Body of pancreas (tissue), 4 donors: ENCODE results near the gene SLC30A3. TPM values are rescaled to one million over a fixed set of nuclear protein-coding genes. Genes with fewer than 3 reads are reported as not detected.

Experiments
- ATAC-seq: fragments of 150-250 bp; one replicate; pipeline ENCODE4 v1.9.1; 2016
- DNase-seq, 4 donors: peaks; one replicate each; pipeline ENCODE4 v3.0.0-alpha.2; 2019
- H3K27ac ChIP-seq, 4 donors: fragments of 200-600 bp; sonication (generic); 1 replicate in 3 of 4; 2 replicates in 1 of 4; pipeline versions ENCODE4 v1.5.1 to v1.6.1; 2016 to 2019; ENCODE audit warnings: mild to moderate bottlenecking in 1 of 4, mixed read lengths in 1 of 4, moderate library complexity in 1 of 4
- H3K27me3 ChIP-seq, 2 donors: fragments of 200-600 bp; sonication (generic); one replicate each; pipeline ENCODE4 v1.6.0; 2016; ENCODE audit warnings: mild to moderate bottlenecking in 1 of 2
- H3K36me3 ChIP-seq, 2 donors: fragments of 200-600 bp; sonication (generic); replicated peaks in 1 of 2; 2 replicates each; pipeline ENCODE4 v1.5.1; 2016; ENCODE audit warnings: low read depth in 2 of 2; ENCODE audit not compliant: insufficient read depth in 1 of 2
- H3K4me1 ChIP-seq: fragments of 200-600 bp; sonication (generic); one replicate; pipeline ENCODE4 v1.6.0; 2016
- H3K4me3 ChIP-seq, 2 donors: fragments of 200-600 bp; sonication (generic); 1 replicate in 1 of 2; 2 replicates in 1 of 2; pipeline ENCODE4 v1.5.1; 2016 to 2019
- H3K9me3 ChIP-seq, 3 donors: fragments of 200-600 bp; sonication (generic); 1 replicate in 2 of 3; 2 replicates in 1 of 3; pipeline ENCODE4 v1.5.1; 2016
- POLR2A ChIP-seq, 3 donors: fragments of 450-650 bp; IDR thresholded peaks; one replicate each; pipeline ENCODE4 v1.6.1; 2016; ENCODE audit warnings: antibody characterized with exemption in 3 of 3, mild to moderate bottlenecking in 2 of 3
- WGBS, 2 donors: methylation state at CpG; one replicate each; pipeline ENCODE4 v1.1.5; 2017; 5-methylcytosine and 5-hydroxymethylcytosine counted together
- intact Hi-C: fragments of 100-400 bp; cut with DNase I; formaldehyde crosslinking; loops from one replicate; pipeline ENCODE4 v1.15.1; 2023
- total RNA-seq, 2 donors: library from RNA; depleted of rRNA; stranded (reverse); fragments of >200 nt; gene quantifications; one replicate each; pipeline ENCODE4 v1.1.0, GENCODE V29; 2016
- TF ChIP-seq, protein P1 (sequence below), 7 experiments: fragments of 450-650 bp in 4 of 7; fragments of 200-600 bp in 3 of 7; sonication (generic) in 3 of 7; IDR thresholded peaks; one replicate each; pipeline ENCODE4 v1.5.1; 2016 to 2019; ENCODE audit warnings: antibody characterized with exemption in 7 of 7

Gene SLC30A3
- total RNA-seq, 2 donors from 2014 or later = not detected

DNA sequence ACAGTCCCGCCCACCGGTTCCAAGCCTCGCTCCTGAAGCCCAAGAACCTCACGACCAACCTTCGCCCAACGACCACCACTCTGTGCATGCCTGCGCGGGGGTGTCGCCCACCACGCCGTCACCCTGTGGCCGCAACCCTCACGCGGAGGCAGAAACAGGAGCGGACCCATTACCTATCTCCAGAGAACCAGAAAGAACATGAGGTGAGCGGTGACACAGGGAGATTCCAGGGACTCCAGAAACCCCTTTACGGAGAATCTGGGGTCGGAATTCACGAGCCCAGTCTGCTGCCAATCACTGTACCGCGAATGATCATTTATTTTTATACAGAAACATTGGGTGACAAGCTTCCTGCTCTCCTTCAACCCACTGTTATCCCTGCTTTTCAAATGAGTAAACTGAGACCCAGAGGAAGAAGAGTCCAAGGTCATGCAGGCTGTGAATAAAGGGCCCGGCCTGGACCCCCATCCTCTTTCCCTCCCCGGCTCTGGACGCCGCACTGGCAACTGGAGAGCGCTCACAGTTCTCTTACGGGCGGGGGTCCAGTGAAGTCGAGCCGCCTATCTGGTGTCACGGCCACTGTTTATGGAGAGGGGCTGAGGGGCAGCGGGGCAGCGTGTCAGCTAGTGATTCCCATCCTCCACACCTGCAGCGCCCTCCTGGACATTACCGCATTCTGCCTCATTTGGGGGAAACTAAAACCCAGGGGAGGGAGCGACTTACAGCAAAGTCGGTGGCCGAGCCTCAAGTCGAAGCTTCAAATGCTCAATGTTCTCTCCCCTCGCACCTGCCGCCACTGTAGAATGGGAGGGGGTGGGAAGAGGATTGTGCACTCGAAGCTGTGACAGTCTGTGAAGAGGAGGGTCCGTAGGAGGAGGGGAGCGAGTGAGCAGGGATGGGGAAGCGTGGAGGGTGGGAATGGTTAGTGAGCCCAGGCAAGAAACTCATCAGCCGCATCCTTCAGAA lies 723 bp upstream of the SLC30A3 start:
- no peak for ATAC-seq
- intact Hi-C loops = no loop called here

DNA sequence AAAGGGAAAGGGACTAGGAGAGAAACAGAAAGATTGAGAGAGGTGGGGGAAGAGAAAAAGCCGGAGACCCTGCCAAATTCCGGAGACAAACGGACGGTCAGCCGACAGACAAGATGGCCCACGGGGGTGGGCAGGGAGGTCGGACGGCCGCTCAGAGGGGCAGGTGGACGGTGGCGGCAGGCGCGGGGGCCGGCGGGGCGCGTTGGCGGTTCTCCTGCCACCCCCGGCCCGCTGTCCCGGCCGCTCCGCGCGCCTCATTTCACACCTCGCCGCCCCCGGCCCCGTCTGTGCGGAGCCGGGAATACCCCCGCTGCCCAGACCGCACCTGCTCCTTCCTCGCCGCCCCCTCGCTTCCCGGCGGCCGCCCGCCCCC lies 935 bp downstream of the SLC30A3 start:
- no peaks in the 10 kb centered on the region for H3K36me3 ChIP-seq
- DNase-seq = no peak
- H3K4me3 ChIP-seq = no peak overlapping the region
- no peak for TF ChIP-seq POLR2A (IDR thresholded peaks at IDR 0.05)
- TF ChIP-seq, protein P1, sequence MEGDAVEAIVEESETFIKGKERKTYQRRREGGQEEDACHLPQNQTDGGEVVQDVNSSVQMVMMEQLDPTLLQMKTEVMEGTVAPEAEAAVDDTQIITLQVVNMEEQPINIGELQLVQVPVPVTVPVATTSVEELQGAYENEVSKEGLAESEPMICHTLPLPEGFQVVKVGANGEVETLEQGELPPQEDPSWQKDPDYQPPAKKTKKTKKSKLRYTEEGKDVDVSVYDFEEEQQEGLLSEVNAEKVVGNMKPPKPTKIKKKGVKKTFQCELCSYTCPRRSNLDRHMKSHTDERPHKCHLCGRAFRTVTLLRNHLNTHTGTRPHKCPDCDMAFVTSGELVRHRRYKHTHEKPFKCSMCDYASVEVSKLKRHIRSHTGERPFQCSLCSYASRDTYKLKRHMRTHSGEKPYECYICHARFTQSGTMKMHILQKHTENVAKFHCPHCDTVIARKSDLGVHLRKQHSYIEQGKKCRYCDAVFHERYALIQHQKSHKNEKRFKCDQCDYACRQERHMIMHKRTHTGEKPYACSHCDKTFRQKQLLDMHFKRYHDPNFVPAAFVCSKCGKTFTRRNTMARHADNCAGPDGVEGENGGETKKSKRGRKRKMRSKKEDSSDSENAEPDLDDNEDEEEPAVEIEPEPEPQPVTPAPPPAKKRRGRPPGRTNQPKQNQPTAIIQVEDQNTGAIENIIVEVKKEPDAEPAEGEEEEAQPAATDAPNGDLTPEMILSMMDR (IDR thresholded peaks at IDR 0.05) = no peak
- 8 to 16% methylated on average over 16 to 18 of the region's 40 CpGs for WGBS, 2 donors
- H3K4me1 ChIP-seq = peaks cover 37% of the 10 kb centered on the region
- no peaks in the 10 kb centered on the region for H3K9me3 ChIP-seq
- intact Hi-C loops = no loop called here
- H3K27ac ChIP-seq = no peak overlapping the region
- peaks cover 0 to 41% of the 10 kb centered on the region in 2 donors for H3K27me3 ChIP-seq
- ATAC-seq = no peak

More for the DNA sequence above, 723 bp upstream of the SLC30A3 start:
- peaks cover 0 to 44% of the 10 kb centered on the region in 2 donors for H3K27me3 ChIP-seq
- H3K4me3 ChIP-seq = peak overlapping the region in 1 of 2 donors; percentile 22
- 2 to 5% methylated on average over 20 to 46 of the region's 46 CpGs for whole genome bisulfite sequencing, 2 donors
- DNase-seq = no peak
- H3K9me3 ChIP-seq = no peaks in the 10 kb centered on the region
- H3K4me1 ChIP-seq = peaks cover 37% of the 10 kb centered on the region
- H3K36me3 ChIP-seq = no peaks in the 10 kb centered on the region
- no peak for TF ChIP-seq POLR2A (IDR thresholded peaks at IDR 0.05)
- TF ChIP-seq, protein P1 (IDR thresholded peaks at IDR 0.05) = no peak
- no peak overlapping the region for H3K27ac ChIP-seq

DNA sequence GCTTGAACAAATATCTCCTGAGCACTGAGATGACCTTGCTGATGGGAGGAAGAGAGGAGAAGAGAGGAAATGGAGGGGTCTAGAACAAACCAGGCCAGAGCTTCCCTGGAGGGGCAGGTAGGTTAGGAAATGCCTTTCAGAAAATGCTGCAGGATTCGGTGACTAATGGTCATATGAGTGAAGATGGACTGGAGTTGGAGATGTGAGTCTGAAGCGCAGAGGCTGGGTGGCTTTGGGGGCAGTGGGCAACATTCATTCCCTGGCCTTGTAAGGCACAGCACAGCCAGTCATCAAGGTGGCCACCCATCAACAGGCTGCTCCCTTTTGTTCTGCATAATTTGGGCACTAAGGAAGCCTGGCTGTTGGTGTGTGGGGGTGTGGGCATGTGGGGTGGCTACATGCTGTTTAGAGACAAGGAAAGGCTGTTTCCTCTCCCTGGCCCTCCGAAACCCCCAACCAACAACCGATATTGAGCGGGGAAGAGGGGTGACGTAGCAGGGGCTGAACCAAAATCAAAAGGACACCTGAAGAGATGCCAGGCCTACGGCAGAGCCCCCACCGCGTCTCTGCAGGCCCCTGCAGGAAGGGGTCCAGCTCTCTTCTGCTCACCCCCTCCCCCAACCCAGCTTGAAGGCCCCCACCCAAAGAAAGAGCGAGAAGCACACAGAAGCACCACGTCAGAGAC lies 1.5 kb downstream of the SLC30A3 start:
- Histone ChIP-seq H3K4me3 (no peak overlapping the region), H3K4me1 (peaks cover 37% of the 10 kb centered on the region), H3K36me3 (no peaks in the 10 kb centered on the region), H3K27me3 (peaks cover 0 to 37% of the 10 kb centered on the region in 2 donors), H3K27ac (no peak overlapping the region), H3K9me3 (no peaks in the 10 kb centered on the region)
- intact Hi-C loops = no loop called here
- ATAC-seq = no peak
- DNase-seq = no peak
- 56 to 60% methylated on average over 11 of the region's 11 CpGs for WGBS, 2 donors
- TF ChIP-seq, protein P1 (IDR thresholded peaks at IDR 0.05) = no peak
- no peak for TF ChIP-seq POLR2A (IDR thresholded peaks at IDR 0.05)

DNA sequence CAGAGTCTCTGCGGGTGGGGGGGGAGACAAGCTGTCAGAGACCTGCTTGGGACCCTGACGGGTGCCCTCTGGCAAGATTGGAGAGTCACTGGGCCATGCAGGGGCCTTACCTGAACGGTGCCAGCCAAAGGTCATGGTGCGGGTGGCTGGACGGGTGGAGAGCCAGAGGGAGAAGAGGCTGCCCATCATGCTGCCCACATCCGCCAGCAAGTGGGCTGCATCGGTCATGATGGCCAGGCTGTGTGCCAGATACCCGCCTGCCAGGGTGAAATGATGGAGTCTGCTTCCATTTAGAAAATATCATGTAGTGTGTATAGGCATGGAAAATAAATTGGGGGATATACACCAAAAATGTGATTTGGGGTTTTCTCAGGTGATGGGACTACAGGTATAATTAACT lies 4.8 kb downstream of the SLC30A3 start:
- ATAC-seq (no peak), DNase-seq (no peak)
- TF ChIP-seq, protein P1 (IDR thresholded peaks at IDR 0.05) = no peak
- no peak for TF ChIP-seq POLR2A (IDR thresholded peaks at IDR 0.05)
- Histone ChIP-seq H3K4me3 (no peak overlapping the region), H3K9me3 (no peaks in the 10 kb centered on the region), H3K27ac (no peak overlapping the region), H3K36me3 (no peaks in the 10 kb centered on the region), H3K4me1 (peaks cover 15% of the 10 kb centered on the region), H3K27me3 (peaks cover 0 to 18% of the 10 kb centered on the region in 2 donors)
- intact Hi-C loops = no loop called here
- 77 to 81% methylated on average over 5 to 8 of the region's 8 CpGs for WGBS, 2 donors
